HepG2 (cell line): ENCODE data around the gene ARMH2. TPM values are rescaled to one million over a fixed set of nuclear protein-coding genes. Genes with fewer than 3 reads are reported as not detected.
A peak's percentile ranks its signal among the peaks of the same experiment; 100 is the strongest.

ENCODE experiments used
- ASH2L ChIP-seq: fragments of 300-600, 200-600 bp; sonication (generic); IDR thresholded peaks from 2 replicates; pipeline ENCODE4 v1.7.0; 2017; ENCODE audit warnings: low read depth, mild to moderate bottlenecking, moderate library complexity, mixed read lengths, low read length; ENCODE audit not compliant: insufficient read length
- ATRX ChIP-seq: sonication (generic); formaldehyde crosslinking; IDR thresholded peaks from 2 replicates; pipeline ENCODE4 v1.4.0; 2020; ENCODE audit warnings: missing genetic modification reagents, borderline replicate concordance
- CSRNP2 ChIP-seq: sonication (generic); formaldehyde crosslinking; conservative IDR thresholded peaks from 2 replicates; pipeline ENCODE4 v1.8.0; 2022; ENCODE audit warnings: low read depth, missing genetic modification reagents
- EHMT2 ChIP-seq: fragments of 200-600 bp; sonication (generic); IDR thresholded peaks from 2 replicates; pipeline ENCODE4 v1.7.0; 2017; ENCODE audit warnings: antibody characterized with exemption, low read depth, low read length, borderline replicate concordance
- GRHL1 ChIP-seq: sonication (generic); formaldehyde crosslinking; conservative IDR thresholded peaks from 2 replicates; pipeline ENCODE4 v1.8.0; 2022; ENCODE audit warnings: missing genetic modification reagents
- HHEX ChIP-seq: IDR thresholded peaks from 2 replicates; pipeline ENCODE4 v1.6.1; 2016; ENCODE audit warnings: control low read depth
- IKZF4 ChIP-seq: sonication (generic); formaldehyde crosslinking; IDR thresholded peaks from 2 replicates; pipeline ENCODE4 v1.5.1; 2020; ENCODE audit warnings: borderline replicate concordance, mild to moderate bottlenecking, low read depth, missing genetic modification reagents; ENCODE audit errors: not compliant biosample characterization
- MTA1 ChIP-seq: sonication (generic); formaldehyde crosslinking; IDR thresholded peaks from 2 replicates; pipeline ENCODE4 v1.4.0; 2020; ENCODE audit warnings: missing genetic modification reagents, mild to moderate bottlenecking, borderline replicate concordance
- NFIB ChIP-seq: sonication (generic); formaldehyde crosslinking; IDR thresholded peaks from 2 replicates; pipeline ENCODE4 v1.9.0; 2021; ENCODE audit warnings: missing genetic modification reagents, mild to moderate bottlenecking, borderline replicate concordance
- NFKBIZ ChIP-seq: IDR thresholded peaks from 2 replicates; pipeline ENCODE4 v1.6.1; 2018; ENCODE audit warnings: missing genetic modification reagents, missing compliant biosample characterization
- POLR2G ChIP-seq: fragments of 200-400 bp; formaldehyde crosslinking; IDR thresholded peaks from 2 replicates; pipeline ENCODE4 v1.6.1; 2018; ENCODE audit warnings: mild to moderate bottlenecking, low read depth, low read length, moderate library complexity
- SKI ChIP-seq: fragments of 450-650 bp; IDR thresholded peaks from one replicate; pipeline ENCODE4 v1.6.1; 2018; ENCODE audit warnings: mild to moderate bottlenecking; ENCODE audit not compliant: partially characterized antibody
- SOX6 ChIP-seq, 2 experiments: fragments of 450-650 bp in 1 of 2; sonication (generic) in 1 of 2; formaldehyde crosslinking in 1 of 2; IDR thresholded peaks; 2 replicates each; pipeline versions ENCODE4 v1.4.0 to v1.6.1; 2017 to 2020; ENCODE audit warnings: antibody characterized with exemption in 1 of 2, mild to moderate bottlenecking in 1 of 2, missing genetic modification reagents in 1 of 2
- TIGD3 ChIP-seq: sonication (generic); formaldehyde crosslinking; IDR thresholded peaks from 2 replicates; pipeline ENCODE4 v1.5.1; 2020; ENCODE audit warnings: mild to moderate bottlenecking, missing genetic modification reagents, borderline replicate concordance
- ZC3H13 ChIP-seq: sonication (generic); formaldehyde crosslinking; IDR thresholded peaks from 2 replicates; pipeline ENCODE4 v1.8.1; 2023; ENCODE audit warnings: mild to moderate bottlenecking, missing genetic modification reagents, moderate library complexity
- ZFP36L2 ChIP-seq: sonication (generic); formaldehyde crosslinking; IDR thresholded peaks from 2 replicates; pipeline ENCODE4 v1.4.0; 2020; ENCODE audit warnings: missing genetic modification reagents
- ZFP41 ChIP-seq: sonication (generic); formaldehyde crosslinking; IDR thresholded peaks from 2 replicates; pipeline ENCODE4 v1.4.0; 2020; ENCODE audit warnings: mild to moderate bottlenecking, missing genetic modification reagents, borderline replicate concordance
- ZGPAT ChIP-seq: IDR thresholded peaks from 2 replicates; pipeline ENCODE4 v1.6.1; 2016; ENCODE audit warnings: mild to moderate bottlenecking
- ZKSCAN5 ChIP-seq: sonication (generic); formaldehyde crosslinking; IDR thresholded peaks from 2 replicates; pipeline ENCODE4 v1.5.1; 2020; ENCODE audit warnings: mild to moderate bottlenecking, missing genetic modification reagents
- ZMAT5 ChIP-seq: sonication (generic); formaldehyde crosslinking; IDR thresholded peaks from 2 replicates; pipeline ENCODE4 v1.5.0; 2020; ENCODE audit warnings: mild to moderate bottlenecking, low read depth, missing genetic modification reagents, borderline replicate concordance
- ZNF234 ChIP-seq: sonication (generic); formaldehyde crosslinking; conservative IDR thresholded peaks from 2 replicates; pipeline ENCODE4 v1.5.1; 2020; ENCODE audit warnings: mild to moderate bottlenecking, missing genetic modification reagents
- ZNF652 ChIP-seq: IDR thresholded peaks from 2 replicates; pipeline ENCODE4 v1.6.1; 2016; ENCODE audit warnings: low read depth, borderline replicate concordance
- ZNF75D ChIP-seq: sonication (generic); formaldehyde crosslinking; IDR thresholded peaks from 2 replicates; pipeline ENCODE4 v1.8.1; 2023; ENCODE audit warnings: missing genetic modification reagents, mild to moderate bottlenecking, borderline replicate concordance
- polyA plus RNA-seq, 8 experiments: library from polyadenylated mRNA; depleted of rRNA in 3 of 8; stranded (reverse) in 7 of 8; unstranded in 1 of 8; fragments of >200 nt; fragmentation: Illumina TruSeq in 4 of 8; extraction: Trizol in 4 of 8; gene quantifications; 2 replicates each; pipeline versions ENCODE4 v1.2.1 to v1.2.3, GENCODE V29; 2011 to 2016; ENCODE audit warnings: low read depth in 4 of 8, missing spikeins in 1 of 8, mixed read lengths in 1 of 8; ENCODE audit not compliant: insufficient read depth in 1 of 8
- total RNA-seq, 5 experiments: library from RNA; depleted of rRNA; stranded (reverse); fragments of >200 nt; fragmentation: Illumina TruSeq; extraction: Trizol; gene quantifications; 2 replicates each; pipeline ENCODE4 v1.2.3, GENCODE V29; 2016; ENCODE audit warnings: low read depth in 1 of 5

Gene ARMH2
- total and polyA plus RNA-seq, 2 of the 13 experiments (the other 11 are each of a cell fraction or from before 2014, with no cell fraction given): not detected

GRCh38 chr6:24775520-24776058 lies 23.1 kb downstream of the ARMH2 start (continued):
- TF ChIP-seq MTA1: no peak
- no peak for TF ChIP-seq ZC3H13 (CRISPR knock-in tag)
- no peak; the same call in 1 of the 2 replicates for TF ChIP-seq TIGD3 (CRISPR knock-in tag)
- no peak for TF ChIP-seq NFIB (CRISPR knock-in tag)
- no peak for TF ChIP-seq GRHL1 (CRISPR knock-in tag)
- TF ChIP-seq ZFP41 (CRISPR knock-in tag): no peak
- TF ChIP-seq ZNF652: no peak
- TF ChIP-seq POLR2G: no peak
- TF ChIP-seq ZFP36L2: 0 out of 2 replicates have a peak, but pooled peaks have one; percentile 5
- TF ChIP-seq SKI: peak; percentile 28
- 0 out of 2 replicates have a peak, but pooled peaks have one; percentile 72 for TF ChIP-seq ZMAT5 (CRISPR knock-in tag)
- no peak for TF ChIP-seq ATRX (CRISPR knock-in tag)
- TF ChIP-seq ZNF234: no peak
- TF ChIP-seq ZKSCAN5 (CRISPR knock-in tag): no peak
- no peak for TF ChIP-seq NFKBIZ
- peak; percentile 62 for TF ChIP-seq ASH2L
- no peak for TF ChIP-seq ZGPAT (CRISPR knock-in tag)
- TF ChIP-seq CSRNP2 (CRISPR knock-in tag): no peak
- TF ChIP-seq HHEX (CRISPR knock-in tag): no peak
- no peak for TF ChIP-seq EHMT2
- no peak for TF ChIP-seq ZNF75D (CRISPR knock-in tag)
- TF ChIP-seq IKZF4: peak; percentile 8
- TF ChIP-seq SOX6 (IDR thresholded peaks at IDR 0.05): no peak
- TF ChIP-seq SOX6 (CRISPR knock-in tag; IDR thresholded peaks at IDR 0.05): no peak
